Neutrophil (primary cell): Measurements from ENCODE around the gene BOD1L2.

ENCODE experiments used
- H3K27ac ChIP-seq: fragments of 200-600 bp; sonication (generic); 2 replicates; pipeline ENCODE4 v1.5.1; 2016; ENCODE audit warnings: mild to moderate bottlenecking, moderate library complexity
- H3K27me3 ChIP-seq: fragments of 200-600 bp; sonication (generic); 2 replicates; pipeline ENCODE4 v1.6.0; 2016; ENCODE audit warnings: mild to moderate bottlenecking
- H3K36me3 ChIP-seq: fragments of 200-600 bp; sonication (generic); 2 replicates; pipeline ENCODE4 v1.5.1; 2017
- H3K4me1 ChIP-seq, 2 experiments: fragments of 200-600 bp in 1 of 2; sonication (generic) in 1 of 2; 1 replicate in 1 of 2; 2 replicates in 1 of 2; pipeline versions ENCODE4 v1.5.1 to v1.6.1; 2013 to 2016; ENCODE audit warnings: low read depth in 1 of 2, low read length in 1 of 2, mild to moderate bottlenecking in 1 of 2, moderate library complexity in 1 of 2; ENCODE audit not compliant: control insufficient read depth in 1 of 2, insufficient read depth in 1 of 2
- H3K4me3 ChIP-seq, 2 experiments: fragments of 200-600 bp in 1 of 2; sonication (generic) in 1 of 2; 1 replicate in 1 of 2; 2 replicates in 1 of 2; pipeline ENCODE4 v1.5.1; 2013 to 2016; ENCODE audit warnings: low read depth in 1 of 2, low read length in 1 of 2, mild to moderate bottlenecking in 1 of 2, moderate library complexity in 1 of 2
- H3K9me3 ChIP-seq: fragments of 200-600 bp; sonication (generic); 2 replicates; pipeline ENCODE4 v1.5.1; 2016
- CTCF ChIP-seq: fragments of 200-600 bp; sonication (generic); IDR thresholded peaks from 2 replicates; pipeline ENCODE4 v1.5.1; 2016; ENCODE audit warnings: antibody characterized with exemption

The BOD1L2 gene

GRCh38 chr18:57121542-57122112, 25.3 kb upstream of the BOD1L2 start:
- H3K4me3 ChIP-seq, result no peak overlapping the region
- TF ChIP-seq CTCF, result no peak
- H3K4me1 ChIP-seq, result no peaks in the 10 kb centered on the region
- no peaks in the 10 kb centered on the region for H3K36me3 ChIP-seq
- H3K27me3 ChIP-seq, result peaks cover 45% of the 10 kb centered on the region
- no peaks in the 10 kb centered on the region for H3K9me3 ChIP-seq
- H3K27ac ChIP-seq, result no peak overlapping the region

GRCh38 chr18:57122936-57123510, 23.9 kb upstream of the BOD1L2 start:
- Histone ChIP-seq H3K9me3 (no peaks in the 10 kb centered on the region), H3K4me1 (no peaks in the 10 kb centered on the region), H3K4me3 (no peak overlapping the region), H3K27me3 (peaks cover 45% of the 10 kb centered on the region), H3K27ac (no peak overlapping the region), H3K36me3 (no peaks in the 10 kb centered on the region)
- TF ChIP-seq CTCF, result no peak

GRCh38 chr18:57125627-57126026, 21.3 kb upstream of the BOD1L2 start:
- no peaks in the 10 kb centered on the region for H3K4me1 ChIP-seq
- H3K27ac ChIP-seq, result no peak overlapping the region
- TF ChIP-seq CTCF, result no peak
- H3K9me3 ChIP-seq, result no peaks in the 10 kb centered on the region
- H3K27me3 ChIP-seq, result peaks cover 36% of the 10 kb centered on the region
- H3K36me3 ChIP-seq, result no peaks in the 10 kb centered on the region
- no peak overlapping the region for H3K4me3 ChIP-seq

GRCh38 chr18:57128220-57128932, 18.5 kb upstream of the BOD1L2 start:
- Histone ChIP-seq H3K27ac (no peak overlapping the region), H3K36me3 (no peaks in the 10 kb centered on the region), H3K27me3 (peaks cover 8% of the 10 kb centered on the region), H3K4me1 (no peaks in the 10 kb centered on the region), H3K4me3 (no peak overlapping the region), H3K9me3 (no peaks in the 10 kb centered on the region)
- no peak for TF ChIP-seq CTCF

GRCh38 chr18:57131101-57131500, 15.8 kb upstream of the BOD1L2 start:
- H3K4me3 ChIP-seq, result no peak overlapping the region
- H3K27me3 ChIP-seq, result no peaks in the 10 kb centered on the region
- no peaks in the 10 kb centered on the region for H3K36me3 ChIP-seq
- no peak for TF ChIP-seq CTCF
- no peak overlapping the region for H3K27ac ChIP-seq
- H3K9me3 ChIP-seq, result no peaks in the 10 kb centered on the region
- no peaks in the 10 kb centered on the region for H3K4me1 ChIP-seq
